ENCODE results near the gene FBN2.

Gene FBN2

GRCh38 chr5:128290152-128290858, 247.7 kb downstream of the FBN2 start:
- TF ChIP-seq CTCF (conservative IDR thresholded peaks at IDR 0.05; ENCODE audit: low read depth, low read length), result no peak
- Histone ChIP-seq H3K4me2 (no peak overlapping the region), H2AFZ (ENCODE audit: low read depth) (no peak overlapping the region), H4K20me1 (ENCODE audit: insufficient read depth) (no peaks in the 10 kb centered on the region), H3K4me1 (ENCODE audit: low read depth, poor library complexity, severe bottlenecking) (no peaks in the 10 kb centered on the region), H3K36me3 (ENCODE audit: insufficient read depth) (no peaks in the 10 kb centered on the region), H3K9ac (no peak overlapping the region), H3K27ac (no peak overlapping the region), H3K27me3 (ENCODE audit: insufficient read depth, low read depth) (no peaks in the 10 kb centered on the region), H3K79me2 (ENCODE audit: insufficient read depth, low read depth) (no peaks in the 10 kb centered on the region), H3K4me3 (IDR thresholded peaks at IDR 0.05; ENCODE audit: insufficient read depth, low read depth, low read length) (no peak overlapping the region)

GRCh38 chr5:128287740-128288139, 250.3 kb downstream of the FBN2 start:
- Histone ChIP-seq H2AFZ (ENCODE audit: low read depth) (no peak overlapping the region), H3K4me1 (ENCODE audit: low read depth, poor library complexity, severe bottlenecking) (no peaks in the 10 kb centered on the region), H3K79me2 (ENCODE audit: insufficient read depth, low read depth) (no peaks in the 10 kb centered on the region), H3K9ac (no peak overlapping the region), H3K36me3 (ENCODE audit: insufficient read depth) (no peaks in the 10 kb centered on the region), H3K4me3 (IDR thresholded peaks at IDR 0.05; ENCODE audit: insufficient read depth, low read depth, low read length) (no peak overlapping the region), H3K27ac (no peak overlapping the region), H4K20me1 (ENCODE audit: insufficient read depth) (no peaks in the 10 kb centered on the region), H3K27me3 (ENCODE audit: insufficient read depth, low read depth) (no peaks in the 10 kb centered on the region), H3K4me2 (no peak overlapping the region)
- TF ChIP-seq CTCF (conservative IDR thresholded peaks at IDR 0.05; ENCODE audit: low read depth, low read length), result no peak

GRCh38 chr5:128284236-128284635, 253.8 kb downstream of the FBN2 start:
- Histone ChIP-seq H3K9ac (no peak overlapping the region), H3K36me3 (ENCODE audit: insufficient read depth) (no peaks in the 10 kb centered on the region; the same call in 1 of the 2 replicates)
- no peak for TF ChIP-seq CTCF (conservative IDR thresholded peaks at IDR 0.05; ENCODE audit: low read depth, low read length)

GRCh38 chr5:128279345-128279744, 258.7 kb downstream of the FBN2 start:
- Histone ChIP-seq H3K4me3 (IDR thresholded peaks at IDR 0.05; ENCODE audit: insufficient read depth, low read depth, low read length) (no peak overlapping the region), H3K36me3 (ENCODE audit: insufficient read depth) (no peaks in the 10 kb centered on the region; the same call in 1 of the 2 replicates), H3K27ac (no peak overlapping the region), H3K4me1 (ENCODE audit: low read depth, poor library complexity, severe bottlenecking) (no peaks in the 10 kb centered on the region), H2AFZ (ENCODE audit: low read depth) (no peak overlapping the region), H3K4me2 (no peak overlapping the region), H3K79me2 (ENCODE audit: insufficient read depth, low read depth) (no peaks in the 10 kb centered on the region), H3K9ac (no peak overlapping the region), H3K27me3 (ENCODE audit: insufficient read depth, low read depth) (no peaks in the 10 kb centered on the region), H4K20me1 (ENCODE audit: insufficient read depth) (no peaks in the 10 kb centered on the region)
- TF ChIP-seq CTCF (conservative IDR thresholded peaks at IDR 0.05; ENCODE audit: low read depth, low read length), result no peak

More at GRCh38 chr5:128284236-128284635, 253.8 kb downstream of the FBN2 start:
- H3K4me3 ChIP-seq (IDR thresholded peaks at IDR 0.05; ENCODE audit: insufficient read depth, low read depth, low read length), result no peak overlapping the region
- no peak overlapping the region for H3K4me2 ChIP-seq
- H3K27ac ChIP-seq, result no peak overlapping the region
- H4K20me1 ChIP-seq (ENCODE audit: insufficient read depth), result no peaks in the 10 kb centered on the region
- no peaks in the 10 kb centered on the region for H3K4me1 ChIP-seq (ENCODE audit: low read depth, poor library complexity, severe bottlenecking)
- no peaks in the 10 kb centered on the region for H3K79me2 ChIP-seq (ENCODE audit: insufficient read depth, low read depth)
- H2AFZ ChIP-seq (ENCODE audit: low read depth), result no peak overlapping the region
- H3K27me3 ChIP-seq (ENCODE audit: insufficient read depth, low read depth), result no peaks in the 10 kb centered on the region
